HepG2 (cell line): ENCODE data around the gene WWC2. TPM values are rescaled to one million over a fixed set of nuclear protein-coding genes. Genes with fewer than 3 reads are reported as not detected.

Source experiments
- ATAC-seq: fragments of 200-7000 bp; cut with Tn5 transposase; 3 replicates; pipeline ENCODE4 v1.9.1; 2020; ENCODE audit warnings: mild to moderate bottlenecking, moderate library complexity
- BruUV-seq: library from RNA; stranded (reverse); fragments of 400-500 nt; replicated peaks from 2 replicates; lab custom pipeline; 2021; lab: Mats Ljungman, UMichigan
- CTCF ChIA-PET: fragments of 300-600 bp; formaldehyde crosslinking; extraction: SDS; loops from one replicate; lab custom pipeline; 2021; ENCODE audit warnings: low total read pairs, inconsistent platforms, low intra/inter-chr PET ratio; lab: Yijun Ruan, JAX
- POLR2A ChIA-PET: fragments of 350-600 bp; sonication (Branson Sonifier 250); formaldehyde crosslinking; loops from one replicate; lab custom pipeline; 2020; ENCODE audit warnings: antibody characterized with exemption, inconsistent platforms; lab: Yijun Ruan, JAX
- DNase-seq: peaks from one replicate; pipeline ENCODE4 v3.0.0-alpha.2; 2015; ENCODE audit warnings: low spot score
- FAIRE-seq: peaks from 3 replicates; lab custom pipeline; 2011; peaks lifted over from hg19 to GRCh38; lab: Jason Lieb, UNC
- H2AFZ ChIP-seq: one replicate; pipeline ENCODE4 v1.6.1; 2011; ENCODE audit warnings: low read length, inconsistent platforms
- H3K27ac ChIP-seq: fragments of 300-600 bp; 3 replicates; pipeline ENCODE4 v1.8.0; 2011; ENCODE audit warnings: mixed run types, mild to moderate bottlenecking, mixed read lengths, low read length, inconsistent platforms; ENCODE audit not compliant: insufficient read depth; ENCODE audit errors: extremely low read length
- H3K27me3 ChIP-seq, 2 experiments: fragments of 200-600 bp in 1 of 2; 2 replicates in 1 of 2; 3 replicates in 1 of 2; pipeline versions ENCODE4 v1.6.0 to v1.8.0; 2011; ENCODE audit warnings: low read length in 2 of 2, mild to moderate bottlenecking in 2 of 2, moderate library complexity in 2 of 2, inconsistent platforms in 1 of 2; ENCODE audit not compliant: insufficient read depth in 2 of 2, control insufficient read depth in 1 of 2
- H3K36me3 ChIP-seq, 2 experiments: fragments of 200-600 bp in 1 of 2; replicated peaks in 1 of 2; 2 replicates in 1 of 2; 3 replicates in 1 of 2; pipeline versions ENCODE4 v1.5.1 to v1.8.0; 2011; ENCODE audit warnings: low read length in 2 of 2, inconsistent platforms in 1 of 2; ENCODE audit not compliant: insufficient read depth in 2 of 2, control insufficient read depth in 1 of 2
- H3K4me1 ChIP-seq: 2 replicates; pipeline ENCODE4 v1.5.1; 2012; ENCODE audit warnings: low read length, inconsistent platforms; ENCODE audit not compliant: insufficient read depth
- H3K4me2 ChIP-seq: 2 replicates; pipeline ENCODE4 v1.6.0; 2011; ENCODE audit warnings: low read depth, low read length, inconsistent platforms
- H3K4me3 ChIP-seq, 3 experiments: fragments of 200-600 bp in 1 of 3; sonication (generic), shearing (Covaris generic) in 1 of 3; replicated peaks in 1 of 3; 2 replicates each; pipeline ENCODE4 v1.5.1; 2011 to 2016; ENCODE audit warnings: low read length in 3 of 3, inconsistent platforms in 2 of 3, low read depth in 2 of 3, mild to moderate bottlenecking in 2 of 3, control low read depth in 1 of 3, mixed read lengths in 1 of 3; ENCODE audit not compliant: insufficient read depth in 1 of 3
- H3K79me2 ChIP-seq: one replicate; pipeline ENCODE4 v1.6.1; 2011; ENCODE audit warnings: low read length, inconsistent platforms; ENCODE audit not compliant: insufficient read depth
- H3K9ac ChIP-seq: 2 replicates; pipeline ENCODE4 v1.6.0; 2011; ENCODE audit warnings: mild to moderate bottlenecking, low read depth, low read length, inconsistent platforms; ENCODE audit not compliant: insufficient read depth
- H3K9me3 ChIP-seq: 2 replicates; pipeline ENCODE4 v1.5.1; 2012; ENCODE audit warnings: mild to moderate bottlenecking, low read length
- H4K20me1 ChIP-seq: 2 replicates; pipeline ENCODE4 v1.6.0; 2011; ENCODE audit warnings: inconsistent platforms, mild to moderate bottlenecking, low read length, moderate library complexity; ENCODE audit not compliant: insufficient read depth
- AKAP8 ChIP-seq: sonication (generic); formaldehyde crosslinking; IDR thresholded peaks from 2 replicates; pipeline ENCODE4 v1.5.1; 2020; ENCODE audit warnings: mild to moderate bottlenecking, missing genetic modification reagents
- ATF2 ChIP-seq: sonication (generic); formaldehyde crosslinking; IDR thresholded peaks from 2 replicates; pipeline ENCODE4 v1.4.0; 2020; ENCODE audit warnings: missing genetic modification reagents
- IRF9 ChIP-seq: sonication (generic); formaldehyde crosslinking; IDR thresholded peaks from 2 replicates; pipeline ENCODE4 v1.8.0; 2022; ENCODE audit warnings: missing genetic modification reagents, mild to moderate bottlenecking, borderline replicate concordance
- NFE2 ChIP-seq: sonication (generic); formaldehyde crosslinking; IDR thresholded peaks from 2 replicates; pipeline ENCODE4 v1.4.0; 2020; ENCODE audit warnings: missing genetic modification reagents
- PHF21A ChIP-seq: sonication (generic); formaldehyde crosslinking; IDR thresholded peaks from 2 replicates; pipeline ENCODE4 v1.5.0; 2020; ENCODE audit warnings: mild to moderate bottlenecking, missing genetic modification reagents
- SAP130 ChIP-seq: IDR thresholded peaks from 2 replicates; pipeline ENCODE4 v1.6.1; 2016; ENCODE audit warnings: low read depth
- TCF7L2 ChIP-seq: IDR thresholded peaks from 2 replicates; pipeline ENCODE4 v1.6.1; 2011; ENCODE audit warnings: mild to moderate bottlenecking, low read depth, low read length, moderate library complexity
- TEAD2 ChIP-seq: sonication (generic); formaldehyde crosslinking; IDR thresholded peaks from 2 replicates; pipeline ENCODE4 v1.9.0; 2021; ENCODE audit warnings: missing genetic modification reagents
- ZBTB25 ChIP-seq: IDR thresholded peaks from 2 replicates; pipeline ENCODE4 v1.6.1; 2018; ENCODE audit warnings: missing genetic modification reagents
- ZBTB39 ChIP-seq: sonication (generic); formaldehyde crosslinking; IDR thresholded peaks from 2 replicates; pipeline ENCODE4 v1.5.0; 2020; ENCODE audit warnings: missing genetic modification reagents
- ZNF274 ChIP-seq: sonication (generic); formaldehyde crosslinking; IDR thresholded peaks from 2 replicates; pipeline ENCODE4 v1.5.1; 2020; ENCODE audit warnings: mild to moderate bottlenecking, missing genetic modification reagents
- ZNF367 ChIP-seq: sonication (generic); formaldehyde crosslinking; IDR thresholded peaks from 2 replicates; pipeline ENCODE4 v1.4.0; 2020; ENCODE audit warnings: missing genetic modification reagents, borderline replicate concordance
- ZNF605 ChIP-seq: sonication (generic); formaldehyde crosslinking; IDR thresholded peaks from 2 replicates; pipeline ENCODE4 v1.8.0; 2022; ENCODE audit warnings: mild to moderate bottlenecking, missing genetic modification reagents
- ZNF672 ChIP-seq: sonication (generic); formaldehyde crosslinking; IDR thresholded peaks from 2 replicates; pipeline ENCODE4 v1.8.1; 2022; ENCODE audit warnings: missing genetic modification reagents
- WGBS: methylation state at CpG from one replicate; pipeline ENCODE4 v1.1.6; 2017; ENCODE audit warnings: low lambda C conversion rate; 5-methylcytosine and 5-hydroxymethylcytosine counted together
- in situ Hi-C: cut with HindIII; loops from 2 replicates; pipeline ENCODE4 v1.10.0; 2017; ENCODE audit warnings: low pct_unique_long_range_greater_than_20kb; ENCODE audit not compliant: extremely low pct_ligation_motif_present
- intact Hi-C: fragments of 100-400 bp; cut with micrococcal nuclease; formaldehyde crosslinking; loops from one replicate; pipeline ENCODE4 v1.10.0; 2022; ENCODE audit not compliant: unreplicated experiment
- polyA plus RNA-seq, 8 experiments: library from polyadenylated mRNA; depleted of rRNA in 3 of 8; stranded (reverse) in 7 of 8; unstranded in 1 of 8; fragments of >200 nt; fragmentation: Illumina TruSeq in 4 of 8; extraction: Trizol in 4 of 8; gene quantifications; 2 replicates each; pipeline versions ENCODE4 v1.2.1 to v1.2.3, GENCODE V29; 2011 to 2016; ENCODE audit warnings: low read depth in 4 of 8, missing spikeins in 1 of 8, mixed read lengths in 1 of 8; ENCODE audit not compliant: insufficient read depth in 1 of 8
- total RNA-seq, 5 experiments: library from RNA; depleted of rRNA; stranded (reverse); fragments of >200 nt; fragmentation: Illumina TruSeq; extraction: Trizol; gene quantifications; 2 replicates each; pipeline ENCODE4 v1.2.3, GENCODE V29; 2016; ENCODE audit warnings: low read depth in 1 of 5

Gene WWC2
- total and polyA plus RNA-seq, 2 of the 13 experiments (the other 11 are each of a cell fraction or from before 2014, with no cell fraction given): 40.0 to 50.1 TPM

GRCh38 chr4:183360161-183360919, 261.3 kb downstream of the WWC2 start:
- Histone ChIP-seq H3K27me3 (no peaks in the 10 kb centered on the region), H4K20me1 (no peaks in the 10 kb centered on the region), H3K36me3 (no peaks in the 10 kb centered on the region), H2AFZ (no peak overlapping the region), H3K79me2 (no peaks in the 10 kb centered on the region), H3K9ac (no peak overlapping the region), H3K4me3 (no peak overlapping the region)
- intact Hi-C loops: loop anchor here (5.0 kb wide), 1 partner anchor 37 kb away; no protein-coding TSS in a partner anchor
- POLR2A ChIA-PET: no interaction called here
- BruUV-seq: no TSS peak
- TF ChIP-seq PHF21A (CRISPR knock-in tag) (no peak), TEAD2 (CRISPR knock-in tag) (no peak), ZBTB39 (CRISPR knock-in tag) (no peak), ZNF672 (CRISPR knock-in tag) (no peak), ZBTB25 (CRISPR knock-in tag) (no peak), ATF2 (CRISPR knock-in tag) (no peak), ZNF274 (CRISPR knock-in tag) (no peak), ZNF367 (CRISPR knock-in tag) (no peak), IRF9 (no peak), SAP130 (CRISPR knock-in tag) (no peak), NFE2 (no peak), ZNF605 (CRISPR knock-in tag) (no peak), TCF7L2 (no peak), AKAP8 (no peak)
- TF ChIP-seq, all 625 proteins: peak for 0
- no peak overlapping the region for H3K4me2 ChIP-seq
- ATAC-seq (no peak), DNase-seq (no peak), FAIRE-seq (no peak)
- no peaks in the 10 kb centered on the region for H3K9me3 ChIP-seq
- H3K4me1 ChIP-seq: peaks cover 24% of the 10 kb centered on the region
- CTCF ChIA-PET: no interaction called here
- no peak overlapping the region for H3K27ac ChIP-seq
- in situ Hi-C loops: no loop called here
- 39% methylated on average over 11 of the region's 11 CpGs for WGBS
